Activated B cell treated with CpG ODN at 0.5 μM for 24 hours (primary cell): Measurements from ENCODE around the gene GNL1. TPM values are rescaled to one million over a fixed set of nuclear protein-coding genes. Genes with fewer than 3 reads are reported as not detected.

Source experiments
- ATAC-seq: fragments of 200-7000 bp; cut with Tn5 transposase; one replicate; pipeline ENCODE4 v1.10.0; 2021; ENCODE audit warnings: low read depth, mild to moderate bottlenecking, moderate library complexity
- CTCF ChIA-PET: fragments of 350-600 bp; sonication (Branson Sonifier 250); formaldehyde crosslinking; loops from one replicate; lab custom pipeline; 2021; ENCODE audit warnings: antibody characterized with exemption; lab: Charles Lee
- POLR2A ChIA-PET: fragments of 350-600 bp; sonication (Branson Sonifier 250); formaldehyde crosslinking; loops from one replicate; lab custom pipeline; 2021; ENCODE audit warnings: antibody characterized with exemption; lab: Charles Lee
- DNase-seq: peaks from one replicate; pipeline ENCODE4 v3.0.0; 2022
- H3K27ac Mint-ChIP-seq: one replicate; pipeline ENCODE4 v1.8.0; 2020; ENCODE audit warnings: mixed read lengths
- H3K27me3 Mint-ChIP-seq: one replicate; pipeline ENCODE4 v1.8.0; 2021; ENCODE audit warnings: mixed read lengths
- H3K36me3 Mint-ChIP-seq: one replicate; pipeline ENCODE4 v1.8.0; 2021; ENCODE audit warnings: low read depth, mixed read lengths
- H3K4me1 Mint-ChIP-seq: one replicate; pipeline ENCODE4 v1.8.0; 2021; ENCODE audit warnings: mixed read lengths
- H3K4me3 Mint-ChIP-seq: one replicate; pipeline ENCODE4 v1.8.0; 2020; ENCODE audit warnings: mild to moderate bottlenecking, mixed read lengths
- H3K9me3 Mint-ChIP-seq: one replicate; pipeline ENCODE4 v1.8.0; 2020; ENCODE audit warnings: mixed read lengths
- CTCF ChIP-seq: fragments of 200-600 bp; IDR thresholded peaks from one replicate; pipeline ENCODE4 v1.8.0; 2022; ENCODE audit warnings: antibody characterized with exemption, mild to moderate bottlenecking
- intact Hi-C: fragments of 100-400 bp; cut with micrococcal nuclease; formaldehyde crosslinking; loops from one replicate; pipeline ENCODE4 v1.15.1; 2024
- total RNA-seq: library from RNA; stranded (reverse); gene quantifications from 2 replicates; pipeline ENCODE4 v1.2.3, GENCODE V29; 2022

GNL1 gene
- total RNA-seq, 1 donor from 2014 or later: 67.4 TPM

GRCh38 chr6:30570740-30571074, 14.4 kb upstream of the GNL1 start:
- H3K36me3 Mint-ChIP-seq: peaks cover 30% of the 10 kb centered on the region
- peak overlapping the region; percentile 99 for H3K4me3 Mint-ChIP-seq
- peak; percentile 20 for ATAC-seq
- POLR2A ChIA-PET: interaction anchor here (0.6 to 3.3 kb wide), 23 partner anchors 10 to 1164 kb away, joined by 3 to 63 read pairs (median 6); partner anchors contain the start of genes DHX16, GNL1, MDC1 and MRPS18B
- H3K9me3 Mint-ChIP-seq: no peaks in the 10 kb centered on the region
- peak overlapping the region; percentile 96 for H3K27ac Mint-ChIP-seq
- intact Hi-C loops: loop anchor here (1.0 kb wide), 3 partner anchors 14 to 77 kb away; partner anchors contain the start of genes C6orf136, GNL1, MRPS18B and PPP1R10
- TF ChIP-seq CTCF: no peak
- no peaks in the 10 kb centered on the region for H3K27me3 Mint-ChIP-seq
- CTCF ChIA-PET: interaction anchor here (0.8 to 2.7 kb wide), 7 partner anchors 16 to 160 kb away, joined by 3 to 17 read pairs (median 5); no protein-coding TSS in a partner anchor
- peaks cover 53% of the 10 kb centered on the region for H3K4me1 Mint-ChIP-seq
- DNase-seq: no peak

GRCh38 chr6:30570263-30570662, 14.0 kb upstream of the GNL1 start:
- H3K36me3 Mint-ChIP-seq: peaks cover 28% of the 10 kb centered on the region
- H3K4me1 Mint-ChIP-seq: peaks cover 51% of the 10 kb centered on the region
- intact Hi-C loops: no loop called here
- no peak for DNase-seq
- ChIA-PET POLR2A (interaction anchor here (0.6 to 3.3 kb wide), 14 partner anchors 10 to 1164 kb away, joined by 3 to 63 read pairs (median 8); partner anchors contain the start of genes DHX16, GNL1, MDC1 and MRPS18B), CTCF (interaction anchor here (0.8 to 2.7 kb wide), 6 partner anchors 16 to 160 kb away, joined by 3 to 17 read pairs (median 5); no protein-coding TSS in a partner anchor)
- H3K27me3 Mint-ChIP-seq: no peaks in the 10 kb centered on the region
- peak overlapping the region; percentile 99 for H3K4me3 Mint-ChIP-seq
- ATAC-seq: no peak
- TF ChIP-seq CTCF: no peak
- H3K27ac Mint-ChIP-seq: peak overlapping the region; percentile 96
- H3K9me3 Mint-ChIP-seq: no peaks in the 10 kb centered on the region

- no peak for TF ChIP-seq CTCF
- CTCF ChIA-PET: no interaction called here
- Mint-ChIP-seq H3K36me3 (peaks cover 14% of the 10 kb centered on the region), H3K4me3 (no peak overlapping the region), H3K4me1 (peaks cover 35% of the 10 kb centered on the region), H3K27me3 (no peaks in the 10 kb centered on the region), H3K9me3 (no peaks in the 10 kb centered on the region), H3K27ac (peak overlapping the region; percentile 27)
- DNase-seq (no peak), ATAC-seq (no peak)
- intact Hi-C loops: no loop called here
- POLR2A ChIA-PET: interaction anchor here (3.3 kb wide), 1 partner anchor 13 kb away, joined by 63 read pairs; the partner anchor contains the start of genes GNL1 and PRR3
These were observed 12.0 kb upstream of the GNL1 start for GRCh38 chr6:30568245-30568644.

GRCh38 chr6:30565772-30566171, 9.5 kb upstream of the GNL1 start:
- ATAC-seq: no peak
- POLR2A ChIA-PET: interaction anchor here (0.6 to 2.7 kb wide), 6 partner anchors 9 to 345 kb away, joined by 3 to 8 read pairs (median 3); partner anchors contain the start of genes PPP1R10 and PRR3
- CTCF ChIA-PET: interaction anchor here (0.6 kb wide), 1 partner anchor 9 kb away, joined by 3 read pairs; no protein-coding TSS in a partner anchor
- H3K27me3 Mint-ChIP-seq: no peaks in the 10 kb centered on the region
- H3K36me3 Mint-ChIP-seq: peaks cover 18% of the 10 kb centered on the region
- no peak for TF ChIP-seq CTCF
- H3K27ac Mint-ChIP-seq: no peak overlapping the region
- intact Hi-C loops: no loop called here
- H3K4me1 Mint-ChIP-seq: peaks cover 11% of the 10 kb centered on the region
- H3K9me3 Mint-ChIP-seq: no peaks in the 10 kb centered on the region
- no peak overlapping the region for H3K4me3 Mint-ChIP-seq
- no peak for DNase-seq

DNA sequence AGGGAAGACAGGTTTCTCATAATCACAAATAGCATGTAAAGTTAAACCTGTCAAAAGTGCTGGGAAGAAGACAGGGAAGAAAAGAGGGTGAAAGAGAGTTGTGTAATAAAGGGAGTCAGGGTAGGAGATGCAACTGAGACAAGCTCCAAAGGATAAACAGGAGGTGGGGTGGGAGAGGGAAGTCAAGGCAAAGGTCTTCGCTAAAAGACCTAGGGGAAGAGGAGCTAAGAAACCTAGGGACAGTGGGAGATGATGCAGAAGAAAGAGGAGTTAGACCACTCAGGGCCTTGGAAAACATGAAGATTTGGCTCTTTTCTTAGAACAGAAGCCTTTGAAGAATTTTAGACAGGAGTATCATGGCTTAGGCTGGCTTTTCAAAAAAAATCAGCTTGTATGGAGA, 7.8 kb upstream of the GNL1 start:
- no peak overlapping the region for H3K4me3 Mint-ChIP-seq
- CTCF ChIA-PET: interaction anchor here (1.6 kb wide), 1 partner anchor 20 kb away, joined by 3 read pairs; no protein-coding TSS in a partner anchor
- POLR2A ChIA-PET: interaction anchor here (1.0 kb wide), 1 partner anchor 31 kb away, joined by 3 read pairs; no protein-coding TSS in a partner anchor

More for the DNA sequence above, 7.8 kb upstream of the GNL1 start:
- Mint-ChIP-seq H3K9me3 (no peaks in the 10 kb centered on the region), H3K27ac (peak overlapping the region; percentile 33), H3K27me3 (no peaks in the 10 kb centered on the region), H3K36me3 (peaks cover 26% of the 10 kb centered on the region), H3K4me1 (peaks cover 8% of the 10 kb centered on the region)
- intact Hi-C loops: no loop called here
- no peak for TF ChIP-seq CTCF
- DNase-seq (no peak), ATAC-seq (no peak)
